Stomach (tissue), 9 donors: ENCODE measurements around the gene CIAO2A. TPM values are rescaled to one million over a fixed set of nuclear protein-coding genes. Genes with fewer than 3 reads are reported as not detected.

Experiments
- DNase-seq, 2 donors: peaks; one replicate each; pipeline versions ENCODE4 v3.0.0 to v3.0.0-alpha.2; 2013 to 2019
- H3K27ac ChIP-seq, 5 donors: fragments of 200-600 bp in 4 of 5; sonication (generic) in 4 of 5; one replicate each; pipeline ENCODE4 v1.5.1; 2013 to 2019; ENCODE audit warnings: mild to moderate bottlenecking in 1 of 5, moderate library complexity in 1 of 5
- H3K27me3 ChIP-seq, 3 donors: fragments of 200-600 bp; sonication (generic); one replicate each; pipeline ENCODE4 v1.5.1; 2017 to 2019; ENCODE audit warnings: mixed run types in 1 of 3
- H3K36me3 ChIP-seq, 4 donors: fragments of 200-600 bp; sonication (generic); 1 replicate in 3 of 4; 2 replicates in 1 of 4; pipeline ENCODE4 v1.5.1; 2016 to 2019
- H3K4me1 ChIP-seq, 4 donors: fragments of 200-600 bp; sonication (generic); one replicate each; pipeline ENCODE4 v1.5.1; 2016 to 2019
- H3K4me3 ChIP-seq, 4 donors: fragments of 200-600 bp; sonication (generic) in 3 of 4; one replicate each; pipeline ENCODE4 v1.5.1; 2016 to 2019; ENCODE audit warnings: mild to moderate bottlenecking in 1 of 4
- H3K9me3 ChIP-seq, 4 donors: fragments of 200-600 bp; sonication (generic); one replicate each; pipeline ENCODE4 v1.5.1; 2016 to 2019
- CTCF ChIP-seq, 7 experiments: fragments of 450-650 bp in 4 of 7; fragments of 200-600 bp in 3 of 7; sonication (generic) in 3 of 7; IDR thresholded peaks; one replicate each; pipeline ENCODE4 v1.5.1; 2016 to 2019; ENCODE audit warnings: antibody characterized with exemption in 7 of 7, control low read depth in 2 of 7, mild to moderate bottlenecking in 1 of 7
- EP300 ChIP-seq: sonication (generic); formaldehyde crosslinking; IDR thresholded peaks from one replicate; pipeline ENCODE4 v1.6.1; 2017; ENCODE audit warnings: antibody characterized with exemption
- POLR2A ChIP-seq, 4 donors: fragments of 450-650 bp; IDR thresholded peaks; one replicate each; pipeline ENCODE4 v1.6.1; 2016; ENCODE audit warnings: antibody characterized with exemption in 4 of 4, control low read depth in 2 of 4, mild to moderate bottlenecking in 1 of 4, moderate library complexity in 1 of 4
- POLR2AphosphoS5 ChIP-seq, 3 donors: sonication (generic); formaldehyde crosslinking; IDR thresholded peaks; one replicate each; pipeline ENCODE4 v1.6.1; 2016; ENCODE audit warnings: antibody characterized with exemption in 3 of 3
- WGBS, 5 donors: extraction: QIAGEN DNeasy Blood & Tissue Kit in 3 of 5; methylation state at CpG; one replicate each; pipeline versions ENCODE4 v1.1.5 to v1.1.7; 2013 to 2018; 5-methylcytosine and 5-hydroxymethylcytosine counted together
- intact Hi-C: fragments of 100-400 bp; cut with DNase I; formaldehyde crosslinking; loops from one replicate; pipeline ENCODE4 v1.15.1; 2023; ENCODE audit warnings: low total_unique reads
- polyA plus RNA-seq, 3 donors: library from polyadenylated mRNA; stranded (reverse); fragments of 200-250 nt; gene quantifications; one replicate each; pipeline ENCODE4 v1.2.3, GENCODE V29; 2013
- total RNA-seq, 5 donors: library from RNA; depleted of rRNA; stranded (reverse); fragments of >200 nt; gene quantifications; one replicate each; pipeline versions ENCODE4 v1.1.0 to v1.2.3, GENCODE V29; 2014 to 2016
- donor health status: healthy with polysubstance abuse.
- donor health status: Bipolar disorder and iron deficiency.
- donor health status: healthy.

CIAO2A gene
- total and polyA plus RNA-seq, 8 donors, result 27.2 to 425 (median 131) TPM

- peak in 1 of 2 donors; percentile 24 for DNase-seq
- Histone ChIP-seq H3K4me1 (peaks cover 19 to 46% (median 30%) of the 10 kb centered on the region in 4 donors), H3K36me3 (peaks cover 3 to 48% (median 29%) of the 10 kb centered on the region in 4 donors), H3K9me3 (no peaks in the 10 kb centered on the region), H3K4me3 (no peak overlapping the region), H3K27me3 (no peaks in the 10 kb centered on the region), H3K27ac (peak overlapping the region in 4 of 5 donors; percentile 11 to 80 (median 49))
- WGBS, 5 donors, result 31 to 69% (median 61%) methylated on average over 2 of the region's 2 CpGs
- intact Hi-C loops, result no loop called here
- TF ChIP-seq POLR2A (IDR thresholded peaks at IDR 0.05) (no peak), POLR2AphosphoS5 (IDR thresholded peaks at IDR 0.05) (peak in 1 of 3 donors; percentile 10), CTCF (IDR thresholded peaks at IDR 0.05) (no peak)
Measured at GRCh38 chr15:64072812-64073211, 20.8 kb downstream of the CIAO2A start.

DNA sequence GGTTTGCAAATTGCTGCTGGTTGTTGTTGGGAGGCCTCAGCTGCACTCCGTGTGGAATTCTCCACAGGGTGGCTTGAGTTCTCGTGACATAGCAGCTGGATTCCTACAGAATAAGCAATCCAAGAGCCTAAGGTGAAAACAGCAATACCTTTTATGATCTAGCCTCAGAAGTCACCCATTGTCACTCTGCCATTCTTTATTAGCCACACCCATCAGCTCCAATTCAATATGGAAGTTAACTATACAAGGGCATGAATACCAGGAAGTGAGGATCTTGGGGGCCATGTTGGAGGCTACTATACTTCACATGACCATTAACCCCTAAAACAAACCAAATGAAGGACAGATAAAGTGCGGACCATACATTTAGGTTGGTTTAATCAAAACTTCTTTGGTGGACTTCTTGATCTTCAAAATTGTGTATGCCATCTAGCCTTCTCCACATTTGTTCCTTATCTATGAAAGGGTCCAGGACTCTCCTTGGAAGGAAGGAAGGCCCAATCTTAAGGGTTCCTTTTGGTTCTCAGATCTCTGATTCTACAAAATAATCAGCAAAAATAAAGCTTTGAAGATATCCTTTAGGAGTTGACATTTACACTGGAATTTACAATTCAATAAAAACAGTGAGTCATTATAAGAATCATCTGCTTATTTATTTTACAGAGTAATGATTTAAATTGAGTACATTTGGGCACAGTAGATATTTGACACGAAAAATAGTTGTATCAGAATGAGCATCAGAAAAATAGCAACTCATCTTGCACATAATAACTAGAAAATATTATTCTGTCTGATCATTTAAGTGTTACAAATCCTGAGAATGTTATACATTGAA lies 21.5 kb downstream of the CIAO2A start:
- Histone ChIP-seq H3K27me3 (no peaks in the 10 kb centered on the region), H3K4me1 (peaks cover 24 to 52% (median 34%) of the 10 kb centered on the region in 4 donors), H3K9me3 (no peaks in the 10 kb centered on the region), H3K4me3 (no peak overlapping the region), H3K36me3 (peaks cover 3 to 43% (median 28%) of the 10 kb centered on the region in 4 donors), H3K27ac (peak overlapping the region; percentile 21 to 80 (median 71))
- no peak for TF ChIP-seq POLR2AphosphoS5 (IDR thresholded peaks at IDR 0.05)
- TF ChIP-seq POLR2A (IDR thresholded peaks at IDR 0.05), result no peak
- no peak for TF ChIP-seq CTCF (IDR thresholded peaks at IDR 0.05)
- TF ChIP-seq EP300, result no peak
- 82 to 88% (median 86%) methylated on average over 4 of the region's 4 CpGs for WGBS, 5 donors
- DNase-seq, result no peak
- intact Hi-C loops, result no loop called here

- TF ChIP-seq POLR2AphosphoS5 (IDR thresholded peaks at IDR 0.05) (peak in 1 of 3 donors; percentile 75), CTCF (IDR thresholded peaks at IDR 0.05) (no peak), EP300 (no peak), POLR2A (IDR thresholded peaks at IDR 0.05) (no peak)
- intact Hi-C loops, result no loop called here
Measured at GRCh38 chr15:64070965-64071851, 22.4 kb downstream of the CIAO2A start.

DNA sequence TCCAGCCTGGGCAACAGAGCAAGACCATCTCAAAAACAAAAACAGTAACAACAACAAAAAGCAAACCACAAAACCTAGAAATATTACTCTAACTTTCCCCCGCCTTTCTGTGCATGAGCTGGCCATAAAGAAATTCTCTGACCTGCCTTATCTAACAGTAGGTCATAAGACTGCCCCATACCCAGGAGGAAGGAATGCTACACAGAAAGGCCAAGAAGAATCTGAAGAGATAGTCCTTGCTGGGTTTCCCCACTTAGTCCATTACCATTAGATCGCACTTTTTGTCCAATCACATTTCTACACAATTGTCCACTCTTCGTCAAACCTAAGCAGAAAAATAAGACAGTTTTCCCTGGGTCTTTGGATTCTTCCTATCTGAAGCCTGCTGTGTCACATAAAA lies 23.5 kb downstream of the CIAO2A start:
- H3K9me3 ChIP-seq, result no peaks in the 10 kb centered on the region
- H3K27me3 ChIP-seq, result no peaks in the 10 kb centered on the region
- no peak overlapping the region for H3K4me3 ChIP-seq
- TF ChIP-seq POLR2A (IDR thresholded peaks at IDR 0.05), result no peak
- TF ChIP-seq POLR2AphosphoS5 (IDR thresholded peaks at IDR 0.05), result no peak
- no peak for TF ChIP-seq EP300
- no peak for TF ChIP-seq CTCF (IDR thresholded peaks at IDR 0.05)
- DNase-seq, result no peak
- 88 to 94% (median 91%) methylated on average over 3 of the region's 3 CpGs for WGBS, 5 donors
- H3K27ac ChIP-seq, result peak overlapping the region in 3 of 5 donors; percentile 71 to 80 (median 79)
- H3K36me3 ChIP-seq, result peaks cover 3 to 37% (median 23%) of the 10 kb centered on the region in 4 donors
- H3K4me1 ChIP-seq, result peaks cover 24 to 54% (median 34%) of the 10 kb centered on the region in 4 donors
- intact Hi-C loops, result no loop called here

More at GRCh38 chr15:64070965-64071851, 22.4 kb downstream of the CIAO2A start:
- Histone ChIP-seq H3K36me3 (peaks cover 3 to 43% (median 26%) of the 10 kb centered on the region in 4 donors), H3K27me3 (no peaks in the 10 kb centered on the region), H3K9me3 (no peaks in the 10 kb centered on the region), H3K4me3 (no peak overlapping the region), H3K4me1 (peaks cover 24 to 54% (median 34%) of the 10 kb centered on the region in 4 donors), H3K27ac (peak overlapping the region; percentile 21 to 80 (median 71))
- DNase-seq, result peak; percentile 52 to 58
- 32 to 55% (median 47%) methylated on average over 8 of the region's 8 CpGs for WGBS, 5 donors
